Head of caudate nucleus (tissue), 42 donors: Measurements from ENCODE around the gene RGS17.
"Not testable (repeated sequence)": the region's sequence is repeated elsewhere in the genome, so short reads cannot be mapped to it uniquely, and the experiment has no call there.

Experiments
- DNase-seq, 42 donors: peaks; one replicate each; pipeline versions ENCODE4 v3.0.0 to v3.0.0-alpha.2; 2020 to 2021; ENCODE audit warnings: mixed read lengths in 7 of 42
- intact Hi-C: fragments of 100-400 bp; cut with DNase I; formaldehyde crosslinking; loops from one replicate; pipeline ENCODE4 v1.15.0; 2022

The RGS17 gene

DNA sequence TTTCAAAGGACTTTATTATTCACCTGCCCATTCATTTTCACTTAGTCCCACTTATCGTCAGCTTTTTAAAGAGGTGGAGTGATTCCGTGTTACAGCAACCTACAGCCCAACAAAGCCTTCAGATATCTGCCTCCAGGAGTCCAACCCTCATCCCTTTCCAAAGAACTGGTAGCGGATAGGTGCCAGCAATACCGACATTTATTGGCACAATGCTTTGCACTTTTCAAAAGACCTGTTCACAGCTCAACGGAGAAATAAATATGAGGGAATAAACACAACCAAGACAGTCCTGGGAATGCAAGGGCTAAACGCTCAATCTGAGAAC lies 127.8 kb downstream of the RGS17 start:
- peak in 10 of 42 donors; percentile 6 to 55 (median 32) for DNase-seq
- intact Hi-C loops: loop anchor here (2.0 kb wide), 1 partner anchor 21 kb away; the partner anchor contains the start of gene FBXO5

DNA sequence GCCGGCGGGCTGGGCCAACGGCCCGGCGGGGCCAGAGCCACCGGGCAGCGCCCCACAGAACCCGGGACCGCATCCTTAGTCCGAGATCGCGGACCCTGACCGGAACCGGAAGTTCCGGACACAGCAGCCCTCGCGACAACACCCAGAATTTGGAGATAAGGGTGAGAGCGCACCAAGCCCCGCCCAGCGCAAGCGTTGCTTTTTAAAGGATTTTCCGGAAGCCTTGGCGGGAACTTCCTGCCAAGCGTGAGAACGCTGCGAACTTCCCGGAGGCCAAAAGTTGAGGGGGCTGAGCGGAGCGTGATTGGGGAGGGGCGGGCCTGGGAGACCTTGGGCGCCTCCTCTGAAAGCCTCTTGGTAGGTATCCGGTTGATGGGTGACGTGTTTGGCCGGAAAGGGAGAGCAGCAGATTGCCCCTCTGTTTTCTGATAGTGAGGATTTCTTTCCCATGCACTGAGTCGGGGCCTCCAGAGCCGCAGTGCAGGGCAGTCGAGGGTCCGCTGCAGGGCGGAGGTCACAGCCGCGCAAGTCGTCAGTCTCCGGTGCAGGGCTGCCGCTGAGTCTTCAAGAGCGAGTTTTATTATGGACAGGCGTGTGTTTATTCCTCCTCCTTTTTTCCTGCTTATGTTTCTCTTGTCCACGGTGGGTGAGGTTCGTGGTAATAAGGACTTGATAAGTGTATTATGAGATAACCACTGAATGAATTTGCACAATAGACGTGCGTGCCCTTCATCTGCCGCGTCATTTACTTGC lies 128.3 kb downstream of the RGS17 start, which contains the start of gene MTRF1L:
MTRF1L (minus strand) TSS at position 97 of the 753 bp plus-strand sequence; CDS start at position 73, 24 bp downstream.
- intact Hi-C loops: loop anchor here (2.0 kb wide), 1 partner anchor 20 kb away; the partner anchor contains the start of gene FBXO5

DNA sequence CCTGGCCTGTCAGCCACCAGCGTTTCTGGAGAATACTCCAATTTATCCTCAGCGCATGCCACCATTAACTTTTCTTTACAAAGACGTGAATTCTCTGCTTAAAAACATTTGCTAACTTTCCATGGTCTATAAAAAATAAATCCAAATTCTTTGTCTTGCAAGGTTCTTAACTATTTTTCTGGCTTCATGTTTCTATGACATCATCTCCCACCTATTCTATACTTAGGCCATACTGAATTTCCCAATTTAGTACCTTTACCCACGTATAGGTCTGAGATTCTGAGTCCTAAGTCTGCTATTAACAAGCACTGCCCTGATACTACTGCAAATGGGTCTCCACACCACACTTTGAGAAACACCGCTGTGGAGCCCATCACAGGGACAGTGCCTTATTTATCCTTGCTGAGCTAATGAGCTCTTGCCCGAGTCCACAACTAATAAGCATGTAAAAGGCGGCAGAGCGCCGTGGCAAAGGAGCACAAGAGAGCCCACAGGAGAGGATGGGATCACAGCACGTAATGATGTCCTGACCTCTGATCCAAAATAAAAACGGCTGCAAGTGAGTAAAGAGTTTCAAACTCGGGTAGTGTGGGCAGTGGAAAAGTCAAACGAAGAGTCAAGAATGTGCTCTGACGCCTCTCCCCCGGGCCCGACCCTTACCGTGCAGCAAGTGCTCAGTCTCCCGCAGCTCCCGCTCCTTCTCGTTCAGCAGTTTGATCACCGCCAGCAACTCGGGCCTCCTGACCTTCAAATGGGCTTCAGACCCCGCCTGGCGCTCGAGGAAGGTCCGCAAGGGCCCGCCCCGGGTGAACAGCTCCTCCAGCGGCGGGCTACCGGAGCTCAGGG lies 129.1 kb downstream of the RGS17 start:
- peak in 19 of 42 donors; percentile 3 to 47 (median 17) for DNase-seq
- intact Hi-C loops: loop anchor here (2.0 kb wide), 1 partner anchor 19 kb away; the partner anchor contains the start of gene FBXO5

More for the DNA sequence above, 128.3 kb downstream of the RGS17 start, which contains the start of gene MTRF1L:
- DNase-seq: peak; percentile 83 to 96 (median 92)

DNA sequence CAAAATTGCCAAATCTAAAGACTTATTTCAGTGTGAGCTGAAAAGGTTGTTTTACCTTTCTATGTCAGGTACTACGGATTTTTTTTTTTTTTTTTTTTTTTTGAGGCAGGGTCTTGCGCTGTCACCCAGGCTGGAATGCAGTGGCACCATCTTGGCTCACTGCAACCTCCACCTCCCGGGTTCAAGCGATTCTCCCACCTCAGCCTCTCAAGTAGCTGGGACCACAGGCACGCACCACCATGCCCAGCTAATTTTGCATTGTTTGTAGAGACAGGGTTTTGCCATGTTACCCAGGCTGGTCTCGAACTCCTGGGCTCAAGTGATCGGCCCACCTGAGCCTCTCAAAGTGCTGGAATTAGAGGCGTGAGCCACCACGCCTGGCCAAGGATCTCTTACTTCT lies 130.3 kb downstream of the RGS17 start:
- intact Hi-C loops, DNase-seq: not testable (repeated sequence)

DNA sequence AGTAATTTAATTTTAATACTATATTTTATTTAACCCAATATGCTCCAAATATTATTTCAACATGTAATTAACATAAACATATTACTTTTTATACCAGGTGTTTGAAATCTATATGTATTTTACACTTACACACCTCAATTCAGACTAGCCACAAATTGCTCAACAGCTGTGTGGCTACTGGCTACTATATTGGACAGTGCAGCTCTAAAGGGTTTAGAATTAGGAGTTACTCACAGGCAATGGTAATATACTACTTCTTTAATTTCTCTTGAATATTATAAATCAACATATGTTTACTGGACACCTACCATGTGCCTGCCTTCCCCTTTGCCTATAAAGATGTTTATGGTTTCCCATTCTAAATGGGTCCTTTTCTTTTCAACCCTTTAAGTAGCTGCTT lies 130.8 kb downstream of the RGS17 start:
- intact Hi-C loops: no loop called here
- DNase-seq: no peak

DNA sequence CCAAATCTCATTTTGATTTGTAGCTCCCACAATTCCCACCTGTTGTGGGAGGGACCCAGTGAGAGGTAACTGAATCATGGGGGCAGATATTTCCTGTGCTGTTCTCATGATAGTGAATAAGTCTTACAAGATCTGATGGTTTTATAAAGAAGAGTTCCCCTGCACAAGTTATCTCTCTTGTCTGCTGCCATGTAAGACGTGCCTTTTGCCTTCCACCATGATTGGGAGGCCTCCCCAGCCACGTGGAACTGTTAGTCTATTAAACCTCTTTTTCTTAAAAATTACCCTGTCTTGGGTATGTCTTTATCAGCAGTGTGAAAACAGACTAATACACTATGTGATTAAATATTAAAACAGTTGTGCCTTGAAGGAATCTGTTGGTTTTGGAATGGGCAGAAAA lies 131.5 kb downstream of the RGS17 start:
- intact Hi-C loops, DNase-seq: not testable (repeated sequence)

DNA sequence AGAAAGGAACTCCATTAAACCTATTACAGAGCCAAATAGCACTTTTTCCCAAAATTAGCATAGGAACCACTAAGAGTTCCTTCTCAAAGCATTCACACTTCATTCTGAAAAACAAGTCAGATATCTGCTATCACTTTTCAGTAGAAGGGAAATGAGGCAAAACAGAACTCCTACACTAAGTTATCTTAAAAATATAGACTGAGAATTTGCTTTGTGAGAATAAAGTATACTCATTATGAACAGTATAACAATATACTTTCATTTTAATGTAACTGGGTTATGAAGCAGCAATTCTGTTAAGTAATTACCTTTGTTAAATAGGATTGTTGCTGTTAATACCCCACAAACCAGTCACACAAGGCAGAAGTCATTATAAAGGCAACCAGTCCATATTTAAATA lies 137.2 kb downstream of the RGS17 start:
- intact Hi-C loops: no loop called here
- no peak for DNase-seq

DNA sequence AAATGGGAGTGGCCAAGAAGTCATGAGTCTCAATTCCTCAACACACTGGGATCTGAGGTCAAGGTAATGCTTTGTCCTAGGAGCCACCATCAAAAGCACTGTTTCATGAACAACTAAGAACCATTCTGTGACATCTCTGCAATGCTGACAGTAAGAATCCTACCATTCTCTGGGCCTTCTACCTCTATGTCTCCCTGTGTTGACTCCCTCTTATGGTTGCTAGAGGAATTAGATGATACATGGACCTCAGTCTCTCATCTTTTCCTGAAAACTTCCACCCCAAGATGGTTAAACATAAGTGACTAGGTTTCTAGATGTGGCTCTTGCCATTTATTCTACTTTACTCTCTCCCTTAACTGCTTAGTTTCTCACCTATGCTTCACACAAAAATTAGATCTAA lies 137.7 kb downstream of the RGS17 start:
- DNase-seq: no peak

DNA sequence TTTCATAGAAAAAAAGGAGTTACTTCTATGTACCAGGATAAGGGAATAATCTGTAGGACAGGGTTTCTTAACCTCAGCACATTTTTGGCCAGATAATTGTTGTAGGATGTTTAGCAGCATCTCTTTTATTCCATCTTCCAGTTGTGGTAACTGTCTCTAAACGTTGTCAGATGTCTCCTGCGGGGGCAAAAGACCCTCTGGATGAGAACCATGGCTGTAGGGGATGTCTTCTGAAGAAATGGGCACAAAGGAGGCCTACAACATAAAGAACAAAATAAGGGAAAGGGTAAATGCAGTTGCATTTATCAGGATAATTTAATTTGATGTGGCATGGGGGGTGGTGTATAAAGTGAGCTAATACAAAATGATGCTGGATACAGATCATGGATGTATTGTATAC lies 144.1 kb downstream of the RGS17 start:
- intact Hi-C loops: no loop called here
- DNase-seq: no peak

More for the DNA sequence above, 137.7 kb downstream of the RGS17 start:
- intact Hi-C loops: no loop called here

DNA sequence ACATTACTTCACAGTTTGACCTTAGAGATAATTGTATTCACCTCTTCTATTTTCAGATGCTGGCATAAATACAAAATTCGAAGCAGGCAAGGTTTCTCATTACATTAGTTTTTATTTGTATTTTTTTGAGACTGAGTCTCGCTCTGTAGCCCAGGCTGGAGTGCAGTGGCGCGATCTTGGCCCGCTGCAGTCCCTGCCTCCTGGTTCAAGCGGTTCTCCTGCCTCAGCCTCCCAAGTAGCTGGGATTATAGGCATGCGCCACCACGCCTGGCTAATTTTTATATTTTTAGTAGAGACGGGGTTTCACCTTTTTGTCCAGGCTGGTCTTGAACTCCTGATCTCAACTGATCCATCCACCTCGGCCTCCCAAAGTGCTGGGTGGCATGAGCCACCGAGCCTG lies 145.8 kb downstream of the RGS17 start:
- intact Hi-C loops: not testable (repeated sequence)

DNA sequence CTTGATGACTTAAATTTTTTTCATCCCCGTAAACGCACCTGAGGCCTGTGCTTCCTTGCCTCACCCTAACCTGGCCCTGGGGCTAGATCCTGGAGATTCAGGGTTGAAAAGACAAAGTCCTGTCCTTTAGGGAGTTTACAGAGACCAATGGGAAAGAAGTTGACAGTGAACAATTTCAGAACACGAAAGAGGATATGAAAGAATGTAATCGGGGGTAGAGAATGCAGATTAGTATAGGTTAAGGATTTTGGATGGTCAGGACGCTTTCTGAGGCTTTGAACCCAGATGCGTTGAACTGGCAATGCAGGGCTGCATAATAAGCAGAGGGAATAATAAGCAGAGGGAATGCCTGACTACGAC lies 146.6 kb downstream of the RGS17 start:
- no peak for DNase-seq
- intact Hi-C loops: no loop called here

More for the DNA sequence above, 145.8 kb downstream of the RGS17 start:
- not testable (repeated sequence) for DNase-seq

DNA sequence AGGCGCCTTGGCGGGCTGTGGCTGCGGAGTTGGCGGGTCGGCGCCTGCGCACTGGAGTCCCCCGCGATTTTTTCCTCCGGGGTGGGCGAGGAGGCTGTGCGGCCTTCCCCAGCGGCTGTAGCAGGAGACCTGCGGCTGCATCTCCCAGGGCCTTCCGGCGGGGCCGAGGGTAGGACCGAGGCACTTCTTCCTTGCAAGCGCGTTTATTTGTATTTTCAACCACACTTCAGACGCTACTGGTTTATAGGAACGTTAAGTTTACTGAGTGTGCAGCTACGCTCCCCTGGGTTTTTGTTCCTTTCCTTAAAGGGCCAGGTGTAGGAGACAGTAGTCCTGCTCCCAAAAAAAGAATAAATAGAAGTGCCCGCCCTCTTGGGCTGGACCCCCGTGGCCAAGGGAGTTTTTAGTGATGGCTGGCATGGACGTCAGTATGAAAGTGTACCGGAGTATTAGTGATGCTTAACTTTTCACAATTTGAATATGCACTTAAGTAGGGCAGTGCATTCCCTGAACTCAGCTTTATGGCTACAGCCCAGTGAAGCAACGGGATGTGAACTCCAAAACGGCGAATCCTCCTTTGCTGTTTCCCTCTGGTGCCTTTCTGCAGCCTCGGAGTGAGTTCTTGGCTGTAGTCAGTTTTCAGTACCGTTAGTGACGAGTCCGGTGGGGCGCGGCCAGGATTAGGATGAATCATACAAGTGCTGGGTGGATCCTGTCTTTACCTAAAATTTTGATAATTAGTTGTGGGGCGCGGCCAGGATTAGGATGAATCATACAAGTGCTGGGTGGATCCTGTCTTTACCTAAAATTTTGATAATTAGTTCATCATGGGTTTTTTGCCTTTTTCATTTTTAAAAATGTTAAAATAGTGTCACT lies 147.2 kb downstream of the RGS17 start:
- peak; percentile 64 to 98 (median 94) for DNase-seq
- intact Hi-C loops: loop anchor here (2.0 kb wide), 1 partner anchor 19 kb away; the partner anchor contains the start of gene MTRF1L

DNA sequence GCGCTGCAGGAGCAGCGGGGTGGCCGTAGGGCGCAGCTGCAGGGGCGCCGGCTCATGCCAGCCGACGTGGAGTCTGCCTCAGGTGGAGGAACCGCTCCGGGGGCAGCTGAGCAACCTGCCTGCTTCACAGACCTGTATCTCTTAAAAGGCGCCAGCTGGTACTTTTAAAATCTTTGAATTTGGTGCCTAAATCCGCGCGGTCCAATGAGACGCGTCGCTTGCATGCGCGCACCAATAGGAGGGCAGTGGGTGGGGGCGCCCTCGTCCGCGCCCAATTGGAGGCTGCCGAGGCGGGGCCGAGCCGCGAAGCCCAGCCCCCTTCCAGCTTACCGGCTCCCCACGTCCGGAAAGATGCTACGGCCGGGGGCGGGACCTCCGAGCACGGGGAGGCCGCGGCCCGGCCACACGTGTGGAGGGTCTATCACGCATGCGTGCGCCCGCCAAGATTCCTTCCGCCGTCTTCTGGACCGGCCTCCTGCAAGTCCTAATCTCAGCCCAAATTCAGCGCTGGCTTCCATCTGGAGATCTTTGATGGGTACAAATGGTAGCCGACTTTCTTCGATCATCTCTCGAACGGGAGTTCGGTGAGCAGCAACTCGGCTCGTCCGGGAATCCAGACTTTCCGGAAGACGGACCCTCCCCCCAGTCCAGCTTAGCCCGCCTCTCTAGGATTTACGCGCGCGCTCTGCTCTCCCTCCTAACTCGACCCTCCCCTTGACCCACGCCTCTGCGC lies 148.0 kb downstream of the RGS17 start, which contains the start of gene FBXO5:
FBXO5 (minus strand) TSS at position 138 of the 733 bp plus-strand sequence; CDS start at position 56, 82 bp downstream.
- intact Hi-C loops: loop anchor here (2.0 kb wide), 1 partner anchor 20 kb away; the partner anchor contains the start of gene MTRF1L
- peak; percentile 92 to 99 (median 97) for DNase-seq

DNA sequence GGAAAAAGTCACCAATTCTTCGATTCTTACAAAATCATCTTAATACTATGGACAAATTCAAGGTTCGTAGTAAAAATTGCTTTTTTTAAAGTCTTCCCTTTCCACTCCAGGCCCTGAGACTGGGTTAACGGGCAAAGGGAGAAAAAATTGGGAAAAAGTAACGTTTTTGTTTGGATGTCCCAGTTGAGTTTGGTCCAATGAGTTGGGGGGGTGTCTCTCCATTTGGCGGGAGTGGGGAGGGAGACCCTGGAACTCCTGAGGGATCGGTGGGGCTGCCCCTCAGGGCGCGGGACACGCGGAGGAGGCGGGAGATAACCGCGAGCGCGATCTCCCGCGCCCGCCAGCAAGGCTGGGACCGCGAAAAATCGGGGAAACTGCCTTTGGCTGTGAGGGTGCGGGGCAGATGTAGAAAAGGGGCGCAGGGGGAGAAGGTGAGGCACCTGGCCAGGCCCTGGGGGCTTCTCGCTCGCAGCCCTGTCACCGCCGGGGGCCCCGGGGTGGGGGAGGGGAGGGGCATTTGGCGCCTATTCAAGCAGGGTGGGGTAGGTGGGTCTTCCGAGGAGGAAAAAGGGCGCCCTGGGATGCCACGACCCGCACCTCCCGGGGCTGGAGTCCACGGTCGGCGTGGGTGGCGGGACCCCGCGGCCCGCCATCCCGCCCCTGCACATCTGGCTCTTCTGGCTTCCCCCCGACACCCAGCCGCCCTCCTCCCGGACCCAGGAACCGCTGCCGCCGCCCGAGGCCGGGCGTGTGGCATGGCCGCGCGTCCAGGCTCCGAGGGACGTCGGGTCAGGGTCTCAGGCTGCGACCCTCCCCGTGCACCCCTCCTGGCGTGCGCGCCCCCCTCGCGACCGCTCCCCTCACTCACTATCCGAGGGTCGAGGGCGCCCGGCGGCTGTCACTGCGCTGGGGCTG lies 148.8 kb downstream of the RGS17 start:
- intact Hi-C loops: loop anchor here (2.0 kb wide), 1 partner anchor 21 kb away; the partner anchor contains the start of gene MTRF1L
- DNase-seq: peak in 3 of 42 donors; percentile 7 to 20 (median 10)

DNA sequence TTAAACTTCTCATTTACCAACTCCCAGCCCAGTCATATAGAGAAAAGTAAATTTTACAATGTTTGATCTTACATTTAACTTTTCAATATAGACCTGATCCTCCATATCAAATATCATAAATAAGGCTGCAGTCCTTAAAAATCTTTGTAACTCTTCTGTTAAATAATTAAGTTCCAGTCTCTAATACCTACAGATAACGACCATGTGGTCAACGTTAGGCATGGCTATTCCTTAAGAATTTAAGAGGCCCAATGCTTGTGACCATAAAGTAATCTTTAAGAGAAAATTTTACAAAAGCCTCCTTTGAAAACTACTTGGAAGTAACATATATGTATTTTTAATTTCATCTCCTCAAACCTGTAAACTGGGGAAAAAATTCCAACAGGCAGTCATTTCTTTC lies 149.9 kb downstream of the RGS17 start:
- intact Hi-C loops: no loop called here
- DNase-seq: no peak

DNA sequence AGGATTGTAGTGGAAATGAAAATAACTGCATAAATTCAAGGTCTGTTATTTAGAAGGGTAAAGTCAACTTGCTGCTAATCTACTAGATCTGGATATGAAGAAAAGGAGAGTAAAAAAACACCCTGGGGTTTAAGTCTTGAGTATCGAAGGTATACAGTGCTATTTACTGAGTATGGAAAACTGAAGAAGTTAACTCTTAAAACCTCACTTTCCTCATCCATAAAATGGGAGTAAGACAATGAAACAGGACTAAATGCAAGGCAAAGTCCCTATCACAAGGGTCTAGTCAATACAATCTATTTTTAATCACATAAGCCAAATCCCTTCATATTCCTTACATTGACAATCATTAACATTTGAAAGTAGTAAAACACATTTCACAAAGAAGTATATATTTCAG lies 150.4 kb downstream of the RGS17 start:
- intact Hi-C loops: no loop called here
- DNase-seq: no peak

DNA sequence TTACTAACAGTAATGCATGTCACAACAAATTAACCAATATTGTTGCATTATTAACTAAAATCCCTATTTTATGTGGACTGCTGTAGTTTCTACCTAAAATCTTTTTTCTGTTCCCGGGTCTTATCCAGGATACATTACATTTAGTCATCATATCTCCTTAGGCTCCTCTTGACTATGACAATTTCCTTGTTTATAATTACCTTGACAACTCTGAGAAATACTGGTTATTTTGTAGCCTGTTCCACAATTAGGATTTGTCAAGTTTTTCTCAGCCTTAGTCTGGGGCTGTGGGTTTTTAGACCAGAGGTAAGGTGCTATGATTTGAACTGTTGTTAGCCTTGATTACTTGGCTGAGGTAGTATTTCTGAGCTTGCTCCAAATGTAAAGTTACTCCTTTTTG lies 152.0 kb downstream of the RGS17 start:
- DNase-seq: no peak
- intact Hi-C loops: no loop called here
